Hematopoietic multipotent progenitor cell treated with erythropoietin and hydrocortisone succinate and interleukin-3 and kit ligand, for 4 days (in vitro differentiated cells): ENCODE results near the gene ATP8B1.

Experiments
- DNase-seq: peaks from one replicate; pipeline ENCODE4 v3.0.0-alpha.2; 2015

Gene ATP8B1

GRCh38 chr18:57715073-57715472 lies 88.0 kb downstream of the ATP8B1 start:
- no peak for DNase-seq

DNA sequence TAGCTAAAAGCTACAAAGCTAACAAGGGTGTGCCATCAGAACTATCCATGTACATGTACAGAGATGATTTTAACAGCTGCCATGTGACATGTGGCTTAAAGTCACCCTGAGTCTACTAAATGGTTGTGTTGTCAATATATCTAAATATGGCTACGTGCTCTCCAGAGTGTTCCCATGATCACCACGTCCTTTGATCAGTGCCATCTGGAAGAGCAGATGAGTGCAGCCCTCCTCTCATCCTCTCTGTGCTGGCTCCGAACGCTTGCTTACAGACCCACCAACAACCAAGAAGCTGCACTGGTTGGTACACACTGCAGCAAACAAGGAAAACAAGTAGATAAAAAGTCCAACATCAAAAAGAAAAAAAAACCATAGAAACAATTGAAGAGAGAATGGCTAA lies 92.9 kb downstream of the ATP8B1 start:
- DNase-seq, result no peak

DNA sequence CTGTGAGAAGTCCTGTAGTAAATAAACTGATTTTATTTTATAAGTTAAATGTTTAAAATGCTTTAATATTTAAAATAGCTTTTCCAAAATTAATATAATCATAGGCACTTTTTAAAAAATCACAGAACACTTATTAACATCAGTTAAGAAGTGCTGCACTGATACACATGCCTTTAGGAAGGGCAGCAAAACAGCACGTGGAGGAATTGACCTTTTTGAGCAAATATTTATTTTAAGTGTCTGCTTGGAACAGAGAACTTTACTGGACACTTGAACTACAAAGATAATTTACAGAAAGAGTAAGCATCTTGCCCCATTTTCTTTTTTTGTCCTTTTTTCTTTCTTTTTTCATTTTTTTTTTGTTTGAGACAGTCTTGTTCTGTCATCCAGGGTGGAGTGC lies 93.8 kb downstream of the ATP8B1 start:
- no peak for DNase-seq

DNA sequence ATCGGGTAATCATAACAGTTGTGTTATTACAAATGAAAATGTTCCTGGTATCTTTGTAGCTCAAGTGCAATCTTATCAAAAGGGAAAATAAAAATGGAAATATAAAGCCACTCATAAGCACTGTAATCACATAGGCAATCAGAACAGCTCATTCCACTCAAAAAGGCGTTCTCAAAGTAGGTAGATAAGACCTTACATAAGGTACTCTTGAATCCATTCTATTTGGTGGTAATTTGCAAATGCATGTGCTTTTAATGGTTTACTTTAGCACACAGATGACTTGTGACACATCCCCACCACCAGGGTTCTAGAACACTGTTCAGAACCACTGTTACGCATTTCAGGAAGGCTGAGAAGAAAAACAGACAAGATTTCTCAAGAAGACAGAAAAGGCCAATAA lies 94.8 kb downstream of the ATP8B1 start:
- no peak for DNase-seq

DNA sequence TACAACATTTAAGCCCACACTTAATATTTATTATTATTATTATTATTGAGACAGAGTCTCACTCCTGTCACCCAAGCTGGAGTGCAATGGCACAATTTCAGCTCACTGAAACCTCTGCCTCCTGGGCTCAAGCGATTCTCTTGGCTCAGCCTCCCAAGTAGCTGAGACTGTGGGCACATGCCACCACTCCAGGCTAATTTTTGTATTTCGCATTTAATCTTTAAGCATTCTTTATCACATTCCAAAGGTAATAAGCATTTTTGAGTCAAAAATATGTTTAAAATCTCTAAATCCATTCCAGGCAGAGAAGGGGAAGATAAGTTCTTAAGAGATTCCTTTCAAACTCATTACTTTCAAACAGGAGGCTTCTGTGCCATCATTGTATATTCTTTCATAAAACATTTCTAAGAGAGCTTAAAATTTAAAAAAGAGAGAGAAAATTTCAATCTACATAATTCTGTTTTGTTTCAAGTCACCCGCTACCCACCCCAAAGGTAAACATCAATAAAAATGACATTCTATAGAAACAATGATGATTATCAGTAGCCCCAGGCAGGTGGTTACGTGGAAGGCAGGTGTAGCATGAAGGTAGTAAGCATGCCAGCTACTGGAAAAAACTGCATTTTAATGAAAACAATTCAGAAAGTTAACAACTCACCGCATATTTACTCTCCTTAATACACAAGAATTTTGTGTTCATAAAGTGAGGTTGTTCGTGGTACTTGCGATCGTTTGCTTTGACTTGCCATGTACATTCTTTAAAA lies 97.1 kb downstream of the ATP8B1 start:
- no peak for DNase-seq

GRCh38 chr18:57705011-57705410 lies 98.1 kb downstream of the ATP8B1 start:
- no peak for DNase-seq

DNA sequence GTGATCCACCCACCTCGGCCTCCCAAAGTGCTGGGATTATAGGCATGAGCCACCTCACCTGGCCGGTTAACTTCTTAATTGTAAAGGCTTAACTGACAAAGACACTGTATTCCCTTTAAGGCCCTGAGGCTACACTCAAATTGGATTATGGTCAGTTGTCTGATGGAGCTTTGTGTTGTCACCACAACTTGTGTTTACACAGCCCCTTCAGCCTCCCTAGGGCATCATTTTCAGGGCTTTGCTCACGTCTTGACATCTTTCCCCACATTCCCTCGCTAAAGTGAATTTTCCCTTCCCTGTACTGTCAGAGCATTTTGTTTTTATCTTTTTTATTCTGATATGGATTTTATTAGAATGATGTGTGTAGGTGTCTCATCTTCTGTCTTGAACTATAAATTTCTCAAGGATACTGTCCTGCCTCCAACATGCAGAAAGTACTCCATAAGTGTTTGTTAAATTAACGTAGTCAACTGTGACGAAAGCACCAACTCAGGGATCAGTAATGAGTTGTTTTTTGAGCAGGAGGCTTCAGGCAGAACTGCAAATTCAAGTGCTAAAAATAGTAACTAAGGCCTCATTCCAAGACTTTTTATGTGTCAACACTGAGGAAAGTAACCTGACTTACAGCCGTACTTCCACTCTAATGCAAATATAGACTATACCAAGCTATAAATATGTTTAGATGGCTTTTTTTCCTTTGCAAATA lies 104.4 kb downstream of the ATP8B1 start:
- DNase-seq, result no peak

DNA sequence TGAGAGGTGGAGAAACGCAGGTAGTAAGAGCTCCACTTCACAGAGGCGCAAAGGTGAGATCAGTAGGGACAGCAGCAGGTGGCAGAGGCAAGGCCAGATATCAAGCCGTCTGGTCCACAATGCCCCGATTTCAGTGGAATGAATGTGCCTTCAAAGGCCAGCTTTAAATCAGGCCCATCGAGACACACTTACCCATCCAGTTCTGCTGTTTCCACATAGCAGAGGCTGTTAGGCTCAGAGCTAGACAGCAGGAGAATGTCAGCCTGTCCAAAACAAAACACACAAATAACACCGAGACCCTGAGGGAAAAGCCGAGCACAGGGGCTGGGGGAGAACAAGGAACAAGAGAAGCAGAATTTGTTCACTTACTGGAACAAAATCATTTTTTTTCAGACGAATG lies 105.7 kb downstream of the ATP8B1 start:
- DNase-seq, result no peak

DNA sequence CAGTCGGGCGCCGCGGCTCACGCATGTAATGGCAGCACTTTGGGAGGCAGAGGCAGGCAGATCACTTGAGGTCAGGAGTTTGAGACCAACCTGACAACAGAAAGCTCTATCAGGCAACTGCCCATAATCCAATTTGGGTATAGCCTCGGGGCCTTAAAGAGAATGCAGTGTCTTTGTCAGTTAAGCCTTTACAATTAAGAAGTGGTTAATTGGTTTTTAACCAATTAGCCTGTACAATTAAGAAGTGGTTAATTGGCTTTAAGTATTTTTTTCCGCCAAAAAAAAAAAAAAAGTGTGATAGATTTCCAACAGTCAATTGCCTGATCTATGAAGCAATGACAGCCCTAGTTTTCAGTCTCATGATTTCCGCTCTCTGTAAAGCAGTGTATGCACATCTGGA lies 106.8 kb downstream of the ATP8B1 start:
- DNase-seq, result no peak

DNA sequence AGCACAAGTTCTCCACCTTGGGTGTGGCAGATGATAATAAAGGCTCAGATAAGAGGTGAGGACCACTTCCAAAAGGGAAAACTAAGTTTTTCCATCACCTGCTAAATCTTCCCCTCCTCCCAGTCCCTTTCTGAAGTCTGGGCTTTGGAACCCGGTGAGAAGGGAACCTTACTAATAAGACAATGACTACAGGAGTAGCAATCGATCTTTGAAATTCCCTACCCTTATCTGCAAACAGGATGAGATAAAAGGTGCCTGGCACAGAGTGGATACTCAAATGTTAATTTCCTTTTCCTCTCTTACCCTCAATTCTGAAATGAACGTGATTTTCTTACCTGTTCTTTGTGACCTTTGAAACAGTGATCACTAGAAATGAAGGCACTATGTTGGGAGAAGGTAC lies 111.8 kb downstream of the ATP8B1 start:
- no peak for DNase-seq

DNA sequence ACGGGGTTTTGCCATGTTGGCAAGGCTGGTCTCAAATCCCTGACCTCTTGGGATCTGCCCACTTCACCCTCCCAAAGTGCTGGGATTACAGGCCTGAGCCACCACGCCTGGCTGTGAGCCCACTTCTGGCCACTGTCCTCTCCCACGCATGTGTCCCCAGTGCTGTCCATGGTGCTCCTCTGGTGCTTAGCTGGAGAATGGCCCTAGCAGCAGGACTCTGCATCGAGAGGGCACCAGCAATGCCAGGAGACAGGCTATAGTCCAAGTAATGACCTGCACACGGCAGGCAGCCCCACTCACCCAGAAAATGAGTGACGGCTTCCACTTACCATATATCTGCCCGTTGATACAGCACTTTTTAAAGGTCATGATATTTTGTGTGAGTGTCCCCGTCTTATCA lies 115.1 kb downstream of the ATP8B1 start:
- DNase-seq, result no peak

DNA sequence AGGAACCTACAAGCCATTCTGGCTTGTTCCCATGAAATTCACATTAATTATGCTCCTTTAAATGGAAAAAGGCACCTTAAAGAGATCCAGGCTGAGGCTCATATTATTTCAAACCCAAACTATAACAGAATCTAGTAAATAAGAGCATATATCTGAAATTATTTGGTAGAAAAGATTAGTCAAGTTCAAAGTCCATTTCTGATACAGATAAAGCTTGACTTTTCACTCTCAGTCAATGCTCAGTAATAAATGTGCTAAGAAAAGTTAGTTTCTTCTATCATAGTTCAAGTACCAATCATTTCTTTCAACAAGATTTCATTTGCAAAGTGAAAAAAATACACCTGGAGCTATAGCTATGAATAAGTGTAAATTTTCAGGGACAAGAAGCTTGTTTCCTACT lies 119.6 kb downstream of the ATP8B1 start:
- no peak for DNase-seq

DNA sequence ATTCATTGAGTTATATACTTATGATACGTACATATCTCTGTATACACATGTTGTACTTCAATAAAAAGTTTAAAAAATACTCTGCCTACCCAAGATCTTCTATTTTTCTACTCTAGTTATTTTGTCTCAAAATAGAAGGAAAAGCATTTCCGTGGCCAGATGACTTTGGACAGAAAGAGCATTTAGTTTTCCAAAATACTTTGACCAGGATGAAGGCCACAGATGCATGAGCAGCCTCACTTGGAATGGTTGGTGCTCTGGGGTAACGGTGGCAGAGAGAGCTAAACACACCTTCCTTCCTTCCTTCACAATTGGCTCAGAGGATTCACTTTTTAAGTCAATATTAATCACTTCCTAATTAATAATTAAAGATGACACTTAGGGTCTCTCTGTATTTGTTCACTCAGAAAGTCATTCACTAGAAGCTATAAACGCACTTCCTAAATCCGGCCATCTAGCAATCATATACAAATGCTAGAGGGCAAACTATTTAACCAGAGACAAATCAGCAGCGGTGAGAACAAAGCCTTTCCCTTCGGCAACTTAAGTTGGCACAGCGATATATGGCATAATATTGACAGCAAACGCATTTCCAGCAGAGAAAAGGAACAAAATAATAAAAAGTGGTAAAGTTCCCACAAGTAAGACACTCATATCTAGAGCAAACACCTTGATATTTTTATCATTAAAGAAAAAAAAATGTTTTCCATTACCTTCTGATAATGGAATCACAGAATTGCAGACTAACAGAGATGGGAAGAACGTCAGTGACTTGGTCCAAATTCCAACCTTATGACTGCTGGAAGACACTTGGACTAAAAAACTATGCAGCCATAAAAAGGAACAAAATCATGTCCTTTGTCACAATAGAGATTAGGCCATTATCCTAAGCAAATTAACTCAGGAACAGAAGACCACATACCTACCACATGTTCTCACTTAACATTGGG lies 125.6 kb downstream of the ATP8B1 start:
- DNase-seq, result no peak

DNA sequence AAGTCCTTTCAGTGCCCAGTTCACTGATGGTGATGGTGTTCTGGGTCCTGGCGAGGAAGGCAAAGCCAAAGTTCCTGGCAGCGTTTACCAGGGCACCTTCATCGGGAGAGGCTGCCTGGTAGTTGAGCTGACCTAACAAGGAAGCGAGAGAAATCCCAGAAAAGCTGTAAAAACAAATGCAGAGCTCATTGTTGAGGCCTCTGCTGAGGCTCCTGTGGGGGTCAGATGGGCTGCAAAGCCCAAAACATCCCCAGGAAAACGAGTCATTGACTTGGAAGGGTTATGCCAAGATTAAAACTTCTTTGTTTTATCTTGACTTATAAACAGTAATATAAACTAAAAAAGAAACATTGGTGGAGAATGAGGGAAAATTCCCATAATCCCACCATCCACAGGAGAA lies 128.2 kb downstream of the ATP8B1 start:
- DNase-seq, result no peak

DNA sequence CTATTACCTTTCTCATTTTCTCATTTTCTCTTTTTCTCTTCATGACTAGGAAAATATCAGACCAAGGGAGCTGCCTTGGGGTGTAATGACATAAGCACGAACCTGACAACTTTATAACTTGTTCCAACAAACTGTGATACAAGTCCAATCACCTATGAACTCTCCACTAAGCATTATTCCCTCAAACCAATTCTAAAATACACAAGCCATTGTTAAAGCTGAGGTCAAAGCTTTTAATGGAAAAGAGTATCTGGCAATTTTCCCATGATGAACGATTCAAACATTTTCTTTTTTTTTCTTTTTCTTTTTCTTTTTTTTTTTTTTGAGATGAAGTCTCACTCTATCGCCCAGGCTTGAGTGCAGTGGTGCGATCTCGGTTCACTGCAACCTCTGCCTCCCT lies 133.1 kb downstream of the ATP8B1 start:
- no peak for DNase-seq

DNA sequence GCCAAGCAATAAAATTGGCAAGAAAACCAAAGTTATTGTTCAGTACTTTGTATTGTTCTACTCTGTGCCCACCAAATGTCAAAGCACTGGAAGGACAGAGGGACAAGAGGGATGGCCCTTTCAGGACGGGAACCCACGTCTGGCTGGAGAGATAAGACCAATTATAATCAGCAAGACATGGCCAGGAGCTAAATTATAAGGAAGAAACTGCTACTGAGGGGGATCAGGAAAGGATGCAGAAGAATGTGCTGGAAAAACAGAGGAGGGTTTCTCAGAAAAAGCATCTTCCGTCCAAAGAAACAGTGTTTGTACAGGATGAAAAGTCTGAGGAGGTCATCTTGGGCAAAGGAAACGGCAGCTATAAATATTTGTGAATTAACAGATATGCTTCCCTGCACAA lies 135.1 kb downstream of the ATP8B1 start:
- peak; percentile 48 for DNase-seq

- peak; percentile 90 for DNase-seq
These were observed 136.2 kb downstream of the ATP8B1 start for GRCh38 chr18:57666818-57667497.

- peak; percentile 18 for DNase-seq
These were observed 138.4 kb downstream of the ATP8B1 start for GRCh38 chr18:57664568-57665165.

DNA sequence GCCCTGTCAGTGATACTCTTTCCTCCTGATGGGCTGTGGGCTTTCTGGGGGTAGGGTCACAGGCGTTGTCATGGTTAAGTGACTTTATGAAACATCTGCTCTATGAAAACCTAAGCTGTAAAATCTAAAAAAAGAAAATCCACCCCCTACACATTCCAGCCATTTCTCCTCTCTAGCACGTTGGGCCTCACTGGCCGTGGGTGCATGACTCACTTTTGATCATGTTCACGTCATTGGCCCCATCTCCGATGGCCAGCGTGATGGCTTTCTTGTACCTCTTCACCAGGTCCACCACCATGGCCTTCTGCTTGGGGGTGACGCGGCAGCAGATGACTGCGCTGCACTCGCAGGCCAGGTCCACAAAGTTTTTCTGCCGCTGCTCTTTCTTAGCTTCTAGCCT lies 142.2 kb downstream of the ATP8B1 start:
- no peak for DNase-seq

- DNase-seq, result peak; percentile 94
These were observed 143.5 kb downstream of the ATP8B1 start for GRCh38 chr18:57659460-57660102.

- no peak for DNase-seq
These were observed 145.6 kb downstream of the ATP8B1 start for GRCh38 chr18:57657542-57657941.

- no peak for DNase-seq
These were observed 147.4 kb downstream of the ATP8B1 start for GRCh38 chr18:57655740-57656139.
